Adipose tissue (tissue), 3 donors: ENCODE data around the gene KIF26B. TPM values are rescaled to one million over a fixed set of nuclear protein-coding genes. Genes with fewer than 3 reads are reported as not detected.

ENCODE experiments used
- H3K27ac ChIP-seq: one replicate; pipeline ENCODE4 v1.5.1; 2013; ENCODE audit warnings: low read depth, low read length
- WGBS, 3 donors: extraction: QIAGEN DNeasy Blood & Tissue Kit; methylation state at CpG; one replicate each; pipeline ENCODE4 v1.1.7; 2013; 5-methylcytosine and 5-hydroxymethylcytosine counted together
- polyA plus RNA-seq, 3 donors: library from polyadenylated mRNA; stranded (reverse); fragments of 200-250 nt; gene quantifications; one replicate each; pipeline ENCODE4 v1.2.3, GENCODE V29; 2013
- donor health status: healthy with polysubstance abuse.
- donor health status: Bipolar disorder and iron deficiency.
- donor health status: healthy.

Gene KIF26B
- polyA plus RNA-seq, 3 donors = 0.08 to 0.56 (median 0.12) TPM

DNA sequence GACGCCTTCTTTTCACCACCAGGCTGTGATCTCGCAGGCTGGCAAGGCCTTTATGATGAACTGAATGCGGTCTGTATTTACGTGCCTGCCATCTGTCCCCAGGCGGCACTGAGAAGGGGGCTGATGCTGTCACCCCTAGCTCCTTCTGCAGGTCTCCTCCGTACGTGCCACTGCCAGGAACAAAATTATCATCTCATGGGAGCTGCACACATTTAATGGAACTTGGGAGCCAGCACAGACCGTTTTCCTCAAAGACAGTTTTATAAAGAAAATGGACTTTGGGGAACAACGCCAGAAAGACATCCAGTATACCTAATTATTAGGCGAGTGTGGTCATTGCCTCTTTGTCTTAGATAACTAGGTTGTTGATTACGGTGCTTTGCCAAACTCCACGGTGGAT lies 434.5 kb downstream of the KIF26B start:
- 82 to 87% (median 85%) methylated on average over 12 of the region's 12 CpGs for WGBS, 3 donors
- no peak overlapping the region for H3K27ac ChIP-seq

DNA sequence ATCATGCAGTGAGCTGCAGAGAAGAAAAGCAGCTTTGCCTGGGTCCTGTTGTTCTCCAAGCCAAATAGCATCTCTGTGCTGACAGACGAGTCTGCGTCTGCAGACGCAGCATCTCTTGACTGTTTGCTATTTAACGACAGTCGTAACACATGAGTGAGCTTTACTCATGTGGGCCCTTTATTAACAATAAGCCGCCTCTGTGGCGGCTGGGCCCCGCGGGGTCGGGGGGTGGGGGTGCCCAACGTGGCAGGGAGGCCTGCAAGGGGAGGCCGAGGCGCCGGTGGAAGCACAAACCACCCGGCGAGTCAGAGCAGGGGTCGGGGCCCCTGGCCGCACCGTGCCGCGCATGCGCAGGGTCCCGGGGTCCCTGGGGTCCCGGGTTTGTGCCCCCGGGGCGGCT lies 435.1 kb downstream of the KIF26B start:
- 76 to 90% (median 81%) methylated on average over 26 of the region's 26 CpGs for WGBS, 3 donors
- H3K27ac ChIP-seq = no peak overlapping the region

- 77 to 86% (median 84%) methylated on average over 4 of the region's 4 CpGs for WGBS, 3 donors
- H3K27ac ChIP-seq = no peak overlapping the region
These were observed 435.9 kb downstream of the KIF26B start for GRCh38 chr1:245590726-245591125.

- 79 to 90% (median 88%) methylated on average over 25 of the region's 25 CpGs for WGBS, 3 donors
- H3K27ac ChIP-seq = no peak overlapping the region
These were observed 436.8 kb downstream of the KIF26B start for GRCh38 chr1:245591346-245592188.

GRCh38 chr1:245592189-245592460 lies 437.3 kb downstream of the KIF26B start:
- H3K27ac ChIP-seq = no peak overlapping the region
- 88 to 93% (median 92%) methylated on average over 9 of the region's 9 CpGs for WGBS, 3 donors

GRCh38 chr1:245598524-245599305 lies 443.9 kb downstream of the KIF26B start:
- 64 to 72% (median 68%) methylated on average over 18 of the region's 18 CpGs for WGBS, 3 donors
- no peak overlapping the region for H3K27ac ChIP-seq

DNA sequence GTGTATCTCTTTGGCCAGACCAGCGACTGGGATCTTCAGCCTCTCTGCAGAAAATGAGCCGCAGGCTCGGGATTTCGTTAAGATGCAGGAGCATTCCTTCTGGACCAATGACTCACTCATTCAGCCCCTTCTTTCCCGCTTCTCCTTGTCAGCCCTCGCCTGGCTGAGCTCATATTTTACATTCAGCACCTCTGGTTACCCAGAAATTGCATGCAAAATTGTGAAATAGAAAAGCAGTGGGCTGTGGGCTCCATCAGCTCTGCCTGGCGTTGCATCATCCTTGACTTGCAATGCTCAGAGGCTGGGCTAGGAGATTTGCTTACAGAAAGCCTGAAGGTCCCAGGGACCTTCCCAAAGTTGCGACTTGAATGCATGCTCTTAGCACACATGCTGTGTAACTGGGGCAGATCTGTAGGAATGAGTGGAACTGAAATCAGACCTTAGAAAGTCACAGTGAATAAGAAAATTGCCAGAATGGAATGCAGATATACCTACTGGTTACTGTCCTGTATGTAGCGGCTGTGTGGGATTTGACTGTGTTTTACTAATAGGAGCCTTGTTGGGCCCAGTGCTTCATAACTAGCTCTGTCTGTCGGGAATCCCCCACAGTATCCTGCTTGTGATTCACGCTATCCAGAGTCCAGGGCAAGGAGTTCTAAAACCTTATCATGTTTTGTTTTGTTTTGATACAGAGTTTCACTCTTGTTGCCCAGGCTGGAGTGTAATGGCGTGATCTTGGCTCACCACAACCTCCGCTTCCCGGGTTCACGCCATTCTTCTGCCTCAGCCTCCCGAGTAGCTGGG lies 444.8 kb downstream of the KIF26B start:
- H3K27ac ChIP-seq = no peak overlapping the region
- 57 to 78% (median 63%) methylated on average over 15 to 16 of the region's 16 CpGs for WGBS, 3 donors

- no peak overlapping the region for H3K27ac ChIP-seq
- 91 to 96% (median 93%) methylated on average over 4 of the region's 4 CpGs for WGBS, 3 donors
These were observed 445.9 kb downstream of the KIF26B start for GRCh38 chr1:245600658-245601057.

GRCh38 chr1:245603311-245603865 lies 448.6 kb downstream of the KIF26B start:
- H3K27ac ChIP-seq = no peak overlapping the region
- WGBS, 3 donors = 78 to 89% (median 82%) methylated on average over 6 of the region's 6 CpGs

DNA sequence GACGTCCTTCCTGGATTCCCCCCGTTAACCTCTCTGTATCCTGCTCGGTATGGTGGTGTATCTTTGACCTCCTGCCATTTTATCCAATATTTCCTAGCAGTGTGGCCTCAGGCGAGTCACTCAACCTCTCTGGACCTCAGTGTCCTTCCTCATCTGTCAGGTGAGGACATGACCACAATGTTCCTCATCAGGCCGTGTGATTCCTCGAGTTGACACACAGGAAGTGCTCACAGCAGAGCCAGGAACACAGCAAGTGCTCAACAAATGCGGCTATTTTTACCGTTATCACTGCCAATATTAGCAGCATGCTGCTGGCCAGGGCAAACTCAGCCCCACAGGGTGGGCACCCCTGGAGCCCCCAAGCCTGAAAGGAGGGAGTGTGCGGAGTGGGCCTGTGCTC lies 450.2 kb downstream of the KIF26B start:
- no peak overlapping the region for H3K27ac ChIP-seq
- WGBS, 3 donors = 58 to 79% (median 66%) methylated on average over 9 of the region's 9 CpGs

DNA sequence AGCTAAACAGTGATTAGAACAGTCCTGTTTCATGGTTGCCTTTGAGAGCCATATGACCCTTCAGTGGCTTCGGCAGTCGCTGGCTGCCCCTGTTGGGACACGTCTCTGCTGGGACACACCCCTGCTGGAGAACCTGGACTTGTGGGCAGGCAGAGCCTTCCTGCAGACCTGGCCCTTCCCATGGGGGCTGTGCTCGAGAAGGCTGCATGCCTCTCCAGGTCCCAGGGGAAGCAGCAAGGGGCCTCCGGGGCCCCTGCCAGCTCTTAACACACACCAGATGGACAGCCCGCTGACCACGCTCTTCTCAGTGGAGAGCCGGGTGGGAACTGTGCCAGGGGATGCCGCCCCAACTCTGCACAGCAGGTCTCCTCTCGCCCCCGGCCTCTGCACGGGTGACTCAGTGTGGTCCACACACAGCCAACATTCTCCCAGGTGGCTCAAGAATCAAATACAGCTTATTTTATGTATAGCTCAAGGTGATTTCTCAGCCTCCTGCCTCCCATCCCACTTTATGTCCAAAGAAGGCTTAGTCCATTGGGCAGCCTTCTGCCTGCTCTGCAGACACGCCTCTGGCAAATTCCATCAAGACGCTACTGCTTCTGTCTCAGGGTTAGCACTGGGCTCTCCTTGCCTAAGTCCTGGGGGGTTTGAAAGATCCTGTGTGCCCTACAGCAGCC lies 450.8 kb downstream of the KIF26B start:
- 45 to 64% (median 50%) methylated on average over 14 of the region's 14 CpGs for WGBS, 3 donors
- H3K27ac ChIP-seq = no peak overlapping the region

GRCh38 chr1:245606157-245606725 lies 451.5 kb downstream of the KIF26B start:
- no peak overlapping the region for H3K27ac ChIP-seq
- whole genome bisulfite sequencing, 3 donors = 45 to 86% (median 82%) methylated on average over 16 of the region's 16 CpGs

GRCh38 chr1:245608271-245608670 lies 453.5 kb downstream of the KIF26B start:
- H3K27ac ChIP-seq = no peak overlapping the region
- 54 to 74% (median 63%) methylated on average over 2 of the region's 2 CpGs for WGBS, 3 donors

DNA sequence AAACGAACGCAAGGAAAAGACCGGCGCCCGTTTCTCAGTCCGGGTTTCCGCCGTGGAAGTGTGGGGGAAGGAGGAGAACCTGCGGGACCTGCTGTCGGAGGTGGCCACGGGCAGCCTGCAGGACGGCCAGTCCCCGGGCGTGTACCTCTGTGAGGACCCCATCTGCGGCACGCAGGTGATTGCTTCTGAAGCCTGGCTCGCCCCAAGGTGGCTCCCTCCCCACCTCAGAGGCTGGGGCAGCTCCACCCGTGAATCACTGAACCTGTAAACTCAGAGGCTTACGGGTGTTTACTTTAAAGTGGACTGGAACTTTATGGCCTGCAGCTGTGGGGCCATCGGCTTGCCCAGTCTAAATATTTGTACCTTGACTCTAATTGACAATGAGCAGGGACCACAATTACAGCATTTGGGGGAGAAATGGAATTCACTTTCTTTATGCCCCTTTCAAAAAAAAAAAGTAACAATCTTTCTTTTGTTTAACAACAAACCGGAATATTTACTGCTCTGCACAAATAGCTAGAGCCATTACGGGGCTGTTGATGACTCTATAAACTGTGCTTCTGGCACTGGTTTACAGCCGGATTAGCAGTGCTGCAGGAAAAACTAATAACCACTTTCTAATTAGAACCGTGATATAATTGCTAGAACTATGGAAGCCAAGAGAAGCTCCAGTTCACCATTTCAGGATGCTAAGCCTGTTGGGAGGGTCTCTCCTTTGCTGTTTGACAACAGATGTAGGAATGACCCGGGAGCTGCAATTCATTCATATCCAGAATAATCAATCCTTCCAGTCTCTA lies 454.8 kb downstream of the KIF26B start:
- no peak overlapping the region for H3K27ac ChIP-seq
- whole genome bisulfite sequencing, 3 donors = 69 to 94% (median 91%) methylated on average over 25 of the region's 25 CpGs

DNA sequence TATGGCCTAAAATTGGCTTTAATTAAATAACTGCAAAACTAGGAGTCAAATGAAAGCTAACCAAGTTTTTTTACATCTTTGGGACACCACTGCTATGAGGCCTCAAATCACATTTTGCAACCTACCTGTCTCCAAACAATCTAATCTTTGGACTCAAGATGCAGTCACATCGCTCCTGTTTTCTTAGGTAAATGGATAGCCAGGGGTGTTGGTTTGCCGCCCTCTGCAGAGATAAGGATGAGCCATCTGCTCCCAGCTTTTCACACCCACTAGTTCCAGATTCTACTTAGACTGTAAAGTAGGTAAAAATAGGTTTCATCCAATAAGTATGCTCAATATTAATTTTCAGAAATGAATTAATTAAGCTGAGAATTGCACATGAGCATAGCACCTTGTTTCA lies 456.5 kb downstream of the KIF26B start:
- WGBS, 3 donors = 76 to 96% (median 92%) methylated on average over 2 of the region's 2 CpGs
- no peak overlapping the region for H3K27ac ChIP-seq

DNA sequence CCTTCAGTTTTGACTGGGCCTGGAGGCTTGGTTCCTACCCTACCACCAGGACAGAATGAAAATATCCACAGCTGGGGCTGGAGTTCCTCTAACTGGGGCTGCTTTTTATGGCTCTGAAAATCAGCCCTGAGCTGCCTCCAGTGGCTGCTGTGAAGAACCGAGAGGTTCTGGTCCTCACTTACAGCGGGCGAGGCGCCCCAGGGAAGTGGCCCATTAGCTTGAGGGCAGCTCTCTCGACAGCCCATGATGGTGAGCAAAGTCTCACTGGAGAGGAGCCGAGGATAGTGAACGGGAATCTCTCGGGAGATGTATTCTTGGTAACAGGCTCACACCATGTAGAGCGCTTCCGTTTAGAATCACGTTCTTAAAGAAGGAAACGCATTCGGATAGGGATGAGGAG lies 459.7 kb downstream of the KIF26B start:
- H3K27ac ChIP-seq = no peak overlapping the region
- 50 to 84% (median 71%) methylated on average over 13 of the region's 13 CpGs for WGBS, 3 donors

DNA sequence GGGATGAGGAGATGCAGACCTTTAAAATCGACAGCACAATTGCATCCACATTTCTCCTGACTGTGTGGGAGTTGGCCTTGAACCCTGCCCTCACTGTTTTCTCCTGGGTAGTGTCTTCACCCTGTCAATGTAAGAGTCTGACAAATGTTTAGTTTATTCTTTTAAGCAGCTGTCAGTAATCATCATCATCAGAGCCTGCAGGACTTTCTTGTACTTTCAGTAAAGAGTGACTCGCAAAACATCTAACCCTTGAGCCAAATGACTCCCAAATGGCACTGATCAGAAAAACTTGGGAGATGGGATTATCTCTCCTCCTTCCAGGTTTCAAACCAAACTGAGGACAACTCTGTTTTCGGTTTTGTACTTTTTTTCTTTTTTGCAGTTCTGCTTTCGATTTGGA lies 460.2 kb downstream of the KIF26B start:
- WGBS, 3 donors = 45 to 67% (median 54%) methylated on average over 4 of the region's 4 CpGs
- H3K27ac ChIP-seq = no peak overlapping the region
